Kidney (tissue), 14 donors: Measurements from ENCODE around the gene RPS27A. TPM values are rescaled to one million over a fixed set of nuclear protein-coding genes. Genes with fewer than 3 reads are reported as not detected.
"Not testable (repeated sequence)": the region's sequence is repeated elsewhere in the genome, so short reads cannot be mapped to it uniquely, and the experiment has no call there.

Source experiments
- DNase-seq, 5 donors: peaks; one replicate each; pipeline ENCODE4 v3.0.0-alpha.2; 2013 to 2020
- FAIRE-seq: peaks from 2 replicates; lab custom pipeline; 2012; peaks lifted over from hg19 to GRCh38; lab: Jason Lieb, UNC
- H3K27ac ChIP-seq, 2 donors: one replicate each; pipeline ENCODE4 v1.7.0; 2013; ENCODE audit warnings: low read depth in 2 of 2, low read length in 2 of 2, inconsistent platforms in 1 of 2
- H3K27me3 ChIP-seq: one replicate; pipeline ENCODE4 v1.7.1; 2013; ENCODE audit warnings: low read length, inconsistent platforms; ENCODE audit not compliant: control insufficient read depth, insufficient read depth
- H3K36me3 ChIP-seq, 3 donors: one replicate each; pipeline versions ENCODE4 v1.7.0 to v1.7.1; 2013; ENCODE audit warnings: low read length in 3 of 3, control low read depth in 1 of 3, inconsistent platforms in 1 of 3; ENCODE audit not compliant: insufficient read depth in 3 of 3, control insufficient read depth in 2 of 3
- H3K4me1 ChIP-seq, 3 donors: one replicate each; pipeline versions ENCODE4 v1.7.0 to v1.7.1; 2013; ENCODE audit warnings: low read length in 3 of 3, inconsistent platforms in 1 of 3, low read depth in 1 of 3; ENCODE audit not compliant: control insufficient read depth in 2 of 3, insufficient read depth in 2 of 3
- H3K4me3 ChIP-seq, 3 donors: one replicate each; pipeline versions ENCODE4 v1.7.0 to v1.8.1; 2013; ENCODE audit warnings: low read length in 3 of 3, control low read depth in 1 of 3, inconsistent platforms in 1 of 3
- H3K9ac ChIP-seq, 3 donors: one replicate each; pipeline versions ENCODE4 v1.7.0 to v1.7.1; 2013; ENCODE audit warnings: low read length in 3 of 3, control low read depth in 1 of 3, inconsistent platforms in 1 of 3
- H3K9me3 ChIP-seq, 3 donors: one replicate each; pipeline versions ENCODE4 v1.7.0 to v1.7.1; 2013; ENCODE audit warnings: low read length in 3 of 3, control low read depth in 1 of 3, inconsistent platforms in 1 of 3; ENCODE audit not compliant: control insufficient read depth in 2 of 3, insufficient read depth in 1 of 3
- CTCF ChIP-seq: IDR thresholded peaks from 3 replicates; pipeline ENCODE4 v1.5.1; 2012; ENCODE audit warnings: mild to moderate bottlenecking, moderate library complexity, borderline replicate concordance; ENCODE audit not compliant: insufficient read depth; ENCODE audit errors: extremely low read depth
- intact Hi-C: fragments of 100-400 bp; cut with DNase I; formaldehyde crosslinking; loops from one replicate; pipeline ENCODE4 v1.11.1; 2022
- polyA plus RNA-seq: library from polyadenylated mRNA; stranded (reverse); fragments of 350-450 nt; fragmentation: Illumina TruSeq; extraction: RNeasy Lipid Tissue Mini Kit (QIAGEN cat#74804); gene quantifications from one replicate; pipeline ENCODE4 v1.2.3, GENCODE V29; 2014; ENCODE audit warnings: low read depth, low replicate concordance; ENCODE audit not compliant: insufficient read depth
- total RNA-seq: library from RNA; stranded (reverse); fragmentation: NEBNext Ultra II Directional; extraction: Animal tissue kit (Norgen Biotek cat#: 25700); gene quantifications from one replicate; pipeline ENCODE4 v1.2.1, GENCODE V29; 2021
- donor health status: control.
- donor health status: control.
- donor health status: control.
- donor health status: control.
- donor health status: control.
- donor health status: DM: yes; HTN: yes; CAD: no.
- donor health status: Normal renal cell carcinoma (clear cell type).

Gene RPS27A
- total and polyA plus RNA-seq, 2 donors from 2014 or later = 896 to 1,835 TPM

- H3K27me3 ChIP-seq = no peaks in the 10 kb centered on the region
- intact Hi-C loops = no loop called here
- H3K4me3 ChIP-seq = no peak overlapping the region
- FAIRE-seq (no peak), DNase-seq (no peak)
- peaks cover 7 to 41% (median 15%) of the 10 kb centered on the region in 3 donors for H3K36me3 ChIP-seq
- H3K9me3 ChIP-seq = no peaks in the 10 kb centered on the region
- H3K27ac ChIP-seq = no peak overlapping the region
- no peak overlapping the region for H3K9ac ChIP-seq
- H3K4me1 ChIP-seq = no peaks in the 10 kb centered on the region
- TF ChIP-seq CTCF = no peak
Measured at GRCh38 chr2:55247025-55247424, 14.5 kb downstream of the RPS27A start.

- H3K4me3 ChIP-seq = no peak overlapping the region
- no peak for DNase-seq
- no peak for FAIRE-seq
- no peak overlapping the region for H3K9ac ChIP-seq
- H3K27ac ChIP-seq = no peak overlapping the region
- H3K4me1 ChIP-seq = no peaks in the 10 kb centered on the region
- no peak for TF ChIP-seq CTCF
- H3K27me3 ChIP-seq = no peaks in the 10 kb centered on the region
- intact Hi-C loops = no loop called here
- no peaks in the 10 kb centered on the region for H3K9me3 ChIP-seq
- H3K36me3 ChIP-seq = peaks cover 6 to 22% (median 11%) of the 10 kb centered on the region in 3 donors
Measured at GRCh38 chr2:55252832-55253231, 20.3 kb downstream of the RPS27A start.

- DNase-seq, H3K9ac ChIP-seq, intact Hi-C loops, H3K27me3 ChIP-seq, H3K4me3 ChIP-seq, H3K4me1 ChIP-seq, H3K9me3 ChIP-seq, H3K27ac ChIP-seq, FAIRE-seq: not testable (repeated sequence)
- H3K36me3 ChIP-seq = peaks cover 0 to 20% (median 7%) of the 10 kb centered on the region in 3 donors
Measured at GRCh38 chr2:55259586-55259985, 27.1 kb downstream of the RPS27A start.

- Histone ChIP-seq H3K27me3 (no peaks in the 10 kb centered on the region), H3K9me3 (no peaks in the 10 kb centered on the region), H3K9ac (peak overlapping the region; percentile 90 to 98 (median 95)), H3K4me3 (peak overlapping the region; percentile 96 to 100 (median 98)), H3K27ac (peak overlapping the region; percentile 73 to 94), H3K36me3 (peaks cover 0 to 7% (median 2%) of the 10 kb centered on the region in 3 donors), H3K4me1 (peaks cover 0 to 4% (median 0%) of the 10 kb centered on the region in 3 donors)
- no peak for TF ChIP-seq CTCF
- FAIRE-seq (no peak), DNase-seq (peak in 1 of 5 donors; percentile 32)
- intact Hi-C loops = no loop called here
Measured at GRCh38 chr2:55268288-55268906, 35.9 kb downstream of the RPS27A start.
